ENCODE data around the gene HIPK2. TPM values are rescaled to one million over a fixed set of nuclear protein-coding genes. Genes with fewer than 3 reads are reported as not detected.

The HIPK2 gene
- total RNA-seq, 6 experiments from 2014 or later = 48.5 to 68.0 (median 59.6) TPM

- intact Hi-C loops (cut with DNase I) = no loop called here
- 68% methylated on average over 4 of the region's 5 CpGs for WGBS (ENCODE audit: insufficient coverage, low coverage, low lambda C conversion rate, missing lambda C conversion rate)
- no peaks in the 10 kb centered on the region for H3K4me1 ChIP-seq
- DNase-seq (peak in 1 of 3 donors; percentile 34), ATAC-seq (no peak)
- H3K27me3 ChIP-seq = no peaks in the 10 kb centered on the region
- H3K9me3 ChIP-seq = no peaks in the 10 kb centered on the region
- H3K36me3 ChIP-seq = peaks cover 0 to 67% (median 34%) of the 10 kb centered on the region in 4 donors
- H3K27ac ChIP-seq = no peak overlapping the region
- TF ChIP-seq CTCF (IDR thresholded peaks at IDR 0.05) (no peak), POLR2A (IDR thresholded peaks at IDR 0.05) (no peak)
- no peak overlapping the region for H3K4me3 ChIP-seq
Measured at GRCh38 chr7:139603282-139603681, 174.5 kb downstream of the HIPK2 start.

- peak; percentile 69 to 80 (median 76) for ATAC-seq
- TF ChIP-seq CTCF (IDR thresholded peaks at IDR 0.05) = peak; percentile 45 to 56 (median 52)
- no peak for TF ChIP-seq POLR2A (IDR thresholded peaks at IDR 0.05)
- H3K4me3 ChIP-seq = no peak overlapping the region
Measured at GRCh38 chr7:139602143-139602722, 175.6 kb downstream of the HIPK2 start.

GRCh38 chr7:139601176-139601575, 176.6 kb downstream of the HIPK2 start:
- peaks cover 7 to 83% (median 44%) of the 10 kb centered on the region in 4 donors for H3K36me3 ChIP-seq
- intact Hi-C loops (cut with DNase I) = no loop called here
- no peaks in the 10 kb centered on the region for H3K9me3 ChIP-seq
- H3K4me1 ChIP-seq = no peaks in the 10 kb centered on the region
- DNase-seq = no peak
- no peak overlapping the region for H3K4me3 ChIP-seq
- TF ChIP-seq CTCF (IDR thresholded peaks at IDR 0.05) (no peak), POLR2A (IDR thresholded peaks at IDR 0.05) (no peak)
- no peak for ATAC-seq
- no peaks in the 10 kb centered on the region for H3K27me3 ChIP-seq
- WGBS (ENCODE audit: insufficient coverage, low coverage, low lambda C conversion rate, missing lambda C conversion rate) = 94% methylated on average over 5 of the region's 6 CpGs
- H3K27ac ChIP-seq = no peak overlapping the region

More at GRCh38 chr7:139602143-139602722, 175.6 kb downstream of the HIPK2 start:
- Histone ChIP-seq H3K27me3 (no peaks in the 10 kb centered on the region), H3K9me3 (no peaks in the 10 kb centered on the region), H3K4me1 (no peaks in the 10 kb centered on the region), H3K27ac (no peak overlapping the region), H3K36me3 (peaks cover 0 to 74% (median 39%) of the 10 kb centered on the region in 4 donors)
- DNase-seq = peak in 1 of 3 donors; percentile 16
- WGBS (ENCODE audit: insufficient coverage, low coverage, low lambda C conversion rate, missing lambda C conversion rate) = 63% methylated on average over 5 of the region's 7 CpGs
- intact Hi-C loops (cut with DNase I) = no loop called here

GRCh38 chr7:139600306-139600705, 177.5 kb downstream of the HIPK2 start:
- no peak for TF ChIP-seq POLR2A (IDR thresholded peaks at IDR 0.05)
- no peak for TF ChIP-seq CTCF (IDR thresholded peaks at IDR 0.05)
- 95% methylated on average over 5 of the region's 8 CpGs for WGBS (ENCODE audit: insufficient coverage, low coverage, low lambda C conversion rate, missing lambda C conversion rate)
- no peak for ATAC-seq
- DNase-seq = peak in 1 of 3 donors; percentile 37
- H3K27ac ChIP-seq = no peak overlapping the region
- no peaks in the 10 kb centered on the region for H3K9me3 ChIP-seq
- no peak overlapping the region for H3K4me3 ChIP-seq
- intact Hi-C loops (cut with DNase I) = no loop called here
- no peaks in the 10 kb centered on the region for H3K4me1 ChIP-seq
- H3K27me3 ChIP-seq = no peaks in the 10 kb centered on the region
- peaks cover 7 to 88% (median 49%) of the 10 kb centered on the region in 4 donors for H3K36me3 ChIP-seq
